T-helper 1 cell treated with Interleukin-12 subunit alpha and Interleukin-12 subunit beta and Interleukin-4 antibody, amounts not matched to agents 30 ng/mL and 1 ng/mL, for 36 hours (primary cell): Measurements from ENCODE around the gene ARPP21. TPM values are rescaled to one million over a fixed set of nuclear protein-coding genes. Genes with fewer than 3 reads are reported as not detected.

Source experiments
- intact Hi-C: fragments of 100-400 bp; cut with micrococcal nuclease; formaldehyde crosslinking; loops from one replicate; pipeline ENCODE4 v1.15.1; 2024
- total RNA-seq: library from RNA; stranded (reverse); gene quantifications from 2 replicates; pipeline ENCODE4 v1.2.3, GENCODE V29; 2022

Gene ARPP21
- total RNA-seq, 1 donor from 2014 or later: not detected

DNA sequence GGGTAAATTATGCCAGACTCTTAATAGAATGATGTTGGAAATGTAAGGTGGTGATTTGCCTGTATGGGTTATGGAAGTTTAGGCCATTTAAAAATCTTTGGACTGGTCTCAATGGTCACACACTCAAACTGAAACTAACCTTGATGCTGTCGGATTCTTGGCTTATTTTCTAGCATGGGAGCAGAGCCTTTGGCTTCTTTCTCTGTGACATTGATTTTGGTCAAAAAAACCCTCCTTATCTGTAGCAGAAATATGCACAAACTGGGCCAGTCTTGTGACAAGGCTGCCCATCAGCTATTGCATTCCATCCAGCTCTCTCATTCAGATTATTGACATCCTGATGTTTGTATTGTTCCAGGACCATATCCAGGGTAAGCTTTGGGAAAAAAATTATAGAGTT lies 35.9 kb downstream of the ARPP21 start:
- intact Hi-C loops: no loop called here

DNA sequence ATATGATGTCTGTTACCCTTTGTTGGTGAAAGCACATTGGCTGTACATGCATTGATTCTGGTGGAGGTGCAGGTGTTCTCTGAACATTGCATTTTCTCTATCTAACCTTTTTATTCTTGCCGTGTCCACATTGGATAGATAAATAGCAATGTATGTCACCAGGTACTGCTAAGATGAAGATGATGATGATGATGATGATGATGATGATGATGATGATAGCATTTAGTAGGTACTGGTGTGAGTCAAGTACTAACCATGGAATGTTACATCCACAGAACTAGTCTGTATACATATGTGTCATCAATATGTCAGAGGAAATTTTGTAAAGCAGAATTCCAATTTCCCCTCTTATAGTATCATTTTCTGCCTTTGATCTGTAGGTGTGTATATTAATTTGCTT lies 36.3 kb downstream of the ARPP21 start:
- intact Hi-C loops: no loop called here

DNA sequence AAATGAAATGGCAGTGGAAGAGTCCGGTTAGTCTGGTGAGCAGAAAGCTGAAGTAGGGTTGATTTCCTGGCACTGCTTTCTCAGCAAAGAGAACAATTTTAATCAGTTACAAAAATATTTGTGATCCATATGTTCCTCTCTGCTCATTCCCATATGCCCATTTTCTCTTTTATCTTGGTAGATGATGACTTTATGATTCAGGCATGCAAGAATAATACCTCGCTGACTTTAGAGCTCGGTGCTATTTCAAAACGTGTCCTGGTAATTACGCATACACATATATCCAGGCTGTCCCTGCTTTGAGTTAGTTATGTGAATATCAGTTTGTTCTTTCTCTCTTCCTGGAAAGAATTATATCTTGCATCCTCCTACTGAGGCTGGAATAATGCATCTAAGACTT lies 38.5 kb downstream of the ARPP21 start:
- intact Hi-C loops: no loop called here

DNA sequence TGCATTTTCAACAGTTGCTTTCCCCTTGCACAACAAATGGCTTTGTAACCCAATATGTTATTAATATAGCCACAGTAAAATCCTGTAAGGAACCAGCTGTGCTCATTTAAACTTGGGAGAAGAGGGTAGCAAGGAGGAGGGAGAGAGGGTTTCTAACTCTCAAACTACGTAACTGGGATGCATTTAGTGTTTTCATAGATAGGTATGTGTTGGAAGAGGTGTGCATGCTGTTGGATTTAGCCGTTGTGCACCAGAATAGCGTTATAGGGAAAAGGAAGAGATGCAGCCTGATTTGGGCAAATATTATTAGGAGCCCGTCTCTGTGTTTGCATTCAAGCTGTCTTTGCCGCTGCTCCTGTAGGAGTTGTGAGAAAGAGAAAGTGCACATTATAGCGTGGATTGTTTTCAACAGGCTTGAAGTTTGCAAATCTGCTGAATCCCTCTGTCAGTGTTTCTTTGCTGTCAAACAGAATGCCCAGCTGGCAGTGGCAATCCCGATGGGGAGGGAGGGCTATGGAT lies 39.4 kb downstream of the ARPP21 start:
- intact Hi-C loops: no loop called here

DNA sequence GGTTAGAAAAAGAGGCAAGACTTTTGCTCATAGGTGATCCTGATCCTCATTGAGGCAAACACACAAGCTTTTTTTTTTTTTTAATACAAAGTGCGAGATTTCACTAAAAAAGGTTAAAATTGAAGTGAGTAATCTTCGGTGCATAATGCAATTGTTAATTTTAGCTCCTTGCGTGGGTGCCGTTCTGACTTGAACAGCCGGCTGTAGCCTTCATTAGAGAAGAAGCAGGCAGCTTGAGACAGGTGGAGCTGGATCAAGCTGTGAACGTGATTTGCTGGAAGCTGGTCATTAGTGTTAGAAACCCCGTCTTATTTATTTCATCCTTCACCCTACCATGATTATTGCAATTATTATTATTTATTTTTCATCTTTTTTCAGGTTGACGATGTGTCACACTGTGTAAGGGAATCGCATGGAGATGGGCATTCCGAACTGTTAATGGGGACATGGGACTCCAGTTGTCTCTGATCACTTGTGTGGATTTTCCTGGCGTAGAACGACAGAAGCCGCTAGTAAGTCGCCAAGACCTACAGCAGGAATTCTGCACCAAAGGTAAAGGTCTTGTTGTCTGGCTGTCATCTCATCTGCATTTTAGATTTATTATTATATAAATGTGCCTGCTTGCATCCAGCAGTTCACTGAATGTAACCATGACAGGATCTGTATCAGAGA lies 40.2 kb downstream of the ARPP21 start:
- intact Hi-C loops: no loop called here

DNA sequence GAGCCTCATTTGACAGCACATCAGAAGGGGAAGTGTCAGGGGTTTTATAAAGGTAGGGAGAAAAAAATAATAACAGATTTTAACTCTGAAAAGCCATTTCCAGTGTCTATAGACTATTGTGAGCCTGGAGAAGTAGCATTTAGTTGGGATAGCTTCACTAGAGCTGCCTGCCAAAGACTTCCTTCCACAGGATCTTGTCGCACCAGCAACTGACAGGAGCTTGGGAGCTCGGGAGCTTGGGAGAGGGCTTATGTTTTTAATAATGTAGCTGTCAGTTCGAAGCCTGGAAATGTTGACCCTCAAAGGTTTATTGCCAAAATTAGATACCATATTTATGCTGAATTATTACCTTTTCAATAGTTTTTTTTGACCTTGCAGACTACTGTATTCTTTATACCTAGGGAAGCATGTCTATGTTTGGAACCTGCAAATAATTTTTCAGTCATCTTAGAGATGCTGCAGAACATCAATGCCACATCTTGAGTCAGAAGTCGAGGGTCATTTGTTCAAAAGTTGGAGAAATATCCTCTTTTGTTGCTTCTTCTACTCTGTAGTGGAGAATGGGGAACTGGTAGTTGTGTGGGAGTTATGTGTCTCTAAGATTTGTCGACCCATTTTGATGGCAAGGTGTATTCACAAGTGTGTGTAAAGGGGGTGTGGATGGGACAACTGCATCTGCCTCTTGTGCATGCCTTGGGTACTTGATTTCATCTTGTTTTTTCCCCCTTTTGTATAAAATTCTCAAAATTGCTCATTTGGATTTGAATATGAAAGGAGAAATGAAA lies 41.7 kb downstream of the ARPP21 start:
- intact Hi-C loops: no loop called here

DNA sequence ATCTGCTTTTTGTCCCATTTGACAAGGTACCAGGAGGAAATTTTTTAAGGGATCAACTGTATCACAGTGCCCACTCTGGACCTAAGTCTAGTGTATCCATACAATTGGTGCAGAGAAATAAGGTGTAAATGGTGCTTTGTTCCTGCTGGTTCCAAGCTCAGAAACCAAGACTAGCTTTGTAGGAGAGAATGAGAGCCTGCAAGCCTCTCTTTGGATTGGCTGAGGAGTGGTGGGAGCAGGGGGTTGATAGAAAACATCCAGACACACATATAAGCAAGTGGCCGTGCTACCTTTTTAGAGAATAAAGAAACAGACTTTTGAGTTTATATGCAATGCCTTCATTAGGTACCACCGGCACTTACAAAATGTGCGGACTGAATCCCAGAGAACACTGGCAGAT lies 45.8 kb downstream of the ARPP21 start:
- intact Hi-C loops: no loop called here

DNA sequence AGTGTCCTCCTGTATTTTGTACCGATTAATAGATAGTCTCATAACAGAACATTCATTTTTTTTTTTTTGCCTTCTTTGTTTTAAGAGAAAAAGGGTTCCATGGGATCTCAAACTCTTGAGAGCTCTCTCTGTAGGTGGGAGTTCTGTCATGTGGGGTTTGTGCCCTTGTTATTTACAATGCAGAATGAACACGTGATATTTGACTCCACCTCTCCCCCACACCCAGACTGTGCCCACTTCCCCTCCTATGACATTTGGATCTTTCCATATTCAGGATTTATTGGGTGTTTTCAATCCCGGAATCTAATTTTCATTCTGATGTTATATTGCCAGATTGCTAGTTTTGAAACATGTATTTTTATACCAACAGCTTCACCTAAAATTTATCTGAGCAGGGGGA lies 49.5 kb downstream of the ARPP21 start:
- intact Hi-C loops: no loop called here

DNA sequence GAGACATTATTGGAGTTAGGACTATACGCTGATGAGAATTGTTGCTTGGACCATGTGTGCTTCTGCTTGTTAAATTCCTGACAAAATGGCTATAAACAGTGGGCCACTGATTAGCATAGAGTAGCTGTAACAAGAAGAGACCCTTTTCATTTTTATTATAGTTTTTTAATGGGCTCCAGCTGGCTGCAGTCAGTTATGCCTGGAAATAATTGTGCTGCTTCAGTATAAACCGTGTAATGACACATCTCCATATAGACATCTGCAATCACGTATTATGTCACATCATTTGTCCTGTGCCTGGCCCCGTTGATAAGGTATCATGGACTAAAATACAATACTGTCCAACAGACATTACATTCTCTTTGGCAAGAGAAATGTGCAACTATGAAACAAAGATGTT lies 50.9 kb downstream of the ARPP21 start:
- intact Hi-C loops: no loop called here

DNA sequence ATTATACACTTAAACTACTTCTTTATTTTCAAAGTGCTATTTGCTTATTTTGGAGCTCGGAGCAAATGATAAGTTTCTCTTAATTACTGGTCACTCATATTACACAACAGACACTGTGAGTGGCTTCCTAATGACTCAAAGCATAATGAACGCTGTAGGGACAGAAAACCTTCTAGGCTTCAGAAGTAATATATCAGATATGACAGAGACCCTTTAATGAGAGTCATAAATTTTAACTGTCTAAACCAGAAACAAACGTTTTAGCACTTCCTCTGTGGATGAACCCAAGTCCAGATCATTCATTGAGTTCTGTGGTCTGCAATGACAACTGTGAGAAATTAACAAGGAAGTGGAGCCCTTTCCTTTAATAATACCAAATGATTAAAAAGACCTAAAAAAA lies 66.6 kb downstream of the ARPP21 start:
- intact Hi-C loops: no loop called here

DNA sequence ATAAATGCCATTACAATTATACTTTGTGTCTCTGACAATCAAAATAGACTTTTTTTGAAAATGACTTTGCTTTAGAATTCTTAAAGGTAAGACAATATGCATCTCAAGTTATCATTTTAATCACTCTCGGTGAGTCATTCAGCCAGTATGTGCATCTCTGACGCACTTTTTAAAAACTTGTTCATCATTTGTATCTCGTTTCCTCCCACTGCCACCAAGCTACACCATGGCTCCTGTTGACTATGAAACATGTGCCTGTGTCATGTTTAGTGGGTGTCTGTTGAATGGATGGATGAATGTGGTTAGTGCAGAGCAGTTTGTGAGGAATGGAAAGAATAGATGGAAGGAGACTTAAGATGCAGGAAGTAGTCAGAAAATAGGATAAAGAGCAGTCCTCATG lies 68.6 kb downstream of the ARPP21 start:
- intact Hi-C loops: no loop called here

DNA sequence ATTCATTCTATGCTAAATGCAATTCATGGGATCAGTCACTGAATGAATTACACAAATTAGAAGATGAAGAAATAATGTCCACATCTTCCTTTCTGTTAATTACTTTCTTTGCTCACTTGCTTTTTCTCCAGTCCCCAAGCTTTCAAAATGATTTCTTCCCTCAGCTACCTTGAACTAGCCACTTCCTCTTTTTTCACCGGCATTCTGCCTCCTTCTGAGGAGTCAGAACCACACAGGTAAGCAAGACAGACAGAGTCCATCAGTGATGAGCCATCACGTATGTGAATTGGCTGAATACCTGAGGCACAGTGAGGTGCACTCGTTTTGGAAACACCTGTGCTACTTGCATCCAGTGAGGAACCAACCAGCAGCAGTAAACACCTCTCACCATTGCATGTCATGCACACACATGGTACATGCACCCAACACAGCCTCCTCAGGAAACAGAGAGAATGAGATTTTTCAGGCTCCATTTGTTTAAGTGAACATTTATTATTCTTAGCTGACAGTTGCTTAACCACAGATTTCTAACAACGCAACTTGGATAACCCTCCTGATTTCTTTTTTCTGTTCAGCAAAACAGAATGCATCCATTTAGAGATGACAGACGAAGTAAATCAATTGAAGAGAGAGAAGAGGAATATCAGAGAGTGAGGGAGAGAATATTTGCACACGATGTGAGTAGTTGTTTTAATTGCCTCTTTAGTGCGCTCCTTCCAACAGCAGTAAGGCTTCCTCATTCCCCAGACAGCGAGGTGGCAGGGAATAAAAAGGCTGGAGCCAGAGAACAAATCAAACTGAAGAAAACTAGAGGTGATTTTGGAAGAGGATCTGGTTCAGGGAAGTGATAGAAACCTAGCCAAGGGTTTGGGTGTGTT lies 69.3 kb downstream of the ARPP21 start:
- intact Hi-C loops: no loop called here

DNA sequence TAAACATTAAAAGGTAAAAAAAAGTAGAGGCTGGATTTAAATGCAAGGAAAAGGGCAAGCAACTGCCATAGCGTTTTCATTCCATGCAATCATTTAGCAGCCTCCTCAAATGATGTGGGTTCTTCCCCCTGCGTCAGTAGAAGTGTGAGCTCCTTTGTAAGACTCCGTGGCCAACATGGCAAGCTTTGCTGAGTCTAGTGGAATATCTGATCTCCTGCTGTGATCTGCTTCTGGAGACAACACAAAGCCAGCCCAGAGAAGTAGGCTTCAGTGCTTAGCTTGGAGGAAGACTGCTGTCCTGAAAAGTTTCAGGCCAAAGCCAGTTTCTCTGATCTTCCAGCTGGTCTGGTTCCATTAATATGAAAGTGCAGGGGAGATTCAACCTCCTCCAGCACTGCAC lies 70.4 kb downstream of the ARPP21 start:
- intact Hi-C loops: no loop called here

DNA sequence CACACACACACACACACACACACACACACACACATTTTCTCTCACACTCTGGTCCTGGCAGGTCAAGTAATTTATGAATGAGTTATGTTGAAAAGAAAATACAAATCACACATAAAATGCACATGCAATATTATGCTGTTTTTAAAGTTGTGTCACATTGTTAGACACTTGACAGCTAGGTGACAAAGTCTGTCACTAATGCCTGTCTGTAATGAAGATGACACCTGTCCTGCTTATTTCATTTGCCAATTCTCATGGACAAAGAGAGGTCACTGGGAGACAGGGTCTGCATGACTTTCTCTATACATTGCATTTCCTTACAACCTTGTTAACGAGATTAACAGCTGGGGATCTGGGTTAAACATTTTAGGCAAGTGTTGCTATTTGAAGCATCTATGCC lies 71.2 kb downstream of the ARPP21 start:
- intact Hi-C loops: no loop called here

DNA sequence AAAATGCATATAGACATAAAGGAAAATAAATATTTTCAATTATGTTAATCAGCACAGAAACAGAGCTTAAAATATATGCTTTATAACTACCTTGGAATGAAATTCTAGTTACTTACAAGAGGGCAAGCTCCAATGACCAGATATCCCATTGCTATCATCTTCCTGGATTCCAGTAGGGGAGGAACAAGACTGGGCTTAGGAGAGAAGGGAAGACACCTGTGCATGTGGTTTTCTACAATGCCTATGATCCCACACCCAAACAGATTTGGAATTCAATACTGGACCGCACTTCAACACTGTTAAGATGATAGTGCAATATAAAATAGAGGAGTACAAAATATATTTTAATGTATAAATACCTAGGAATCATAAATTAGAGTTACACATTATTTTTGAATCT lies 79.6 kb downstream of the ARPP21 start:
- intact Hi-C loops: no loop called here

DNA sequence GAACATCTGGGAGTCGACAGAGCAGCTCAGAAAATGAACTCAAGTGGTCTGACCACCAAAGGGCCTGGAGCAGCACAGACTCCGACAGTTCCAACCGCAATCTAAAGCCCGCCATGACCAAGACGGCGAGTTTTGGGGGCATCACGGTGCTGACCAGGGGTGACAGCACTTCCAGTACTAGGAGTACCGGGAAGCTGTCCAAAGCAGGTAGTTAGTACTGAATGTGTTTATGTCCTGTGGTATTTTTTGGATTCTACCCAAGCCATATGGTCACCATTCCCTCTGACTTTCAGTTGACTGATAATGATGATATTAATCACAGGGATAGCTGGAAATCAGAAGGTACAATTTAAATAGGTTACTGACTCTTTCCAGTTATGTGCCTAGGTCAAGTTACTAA lies 82.3 kb downstream of the ARPP21 start:
- intact Hi-C loops: no loop called here

DNA sequence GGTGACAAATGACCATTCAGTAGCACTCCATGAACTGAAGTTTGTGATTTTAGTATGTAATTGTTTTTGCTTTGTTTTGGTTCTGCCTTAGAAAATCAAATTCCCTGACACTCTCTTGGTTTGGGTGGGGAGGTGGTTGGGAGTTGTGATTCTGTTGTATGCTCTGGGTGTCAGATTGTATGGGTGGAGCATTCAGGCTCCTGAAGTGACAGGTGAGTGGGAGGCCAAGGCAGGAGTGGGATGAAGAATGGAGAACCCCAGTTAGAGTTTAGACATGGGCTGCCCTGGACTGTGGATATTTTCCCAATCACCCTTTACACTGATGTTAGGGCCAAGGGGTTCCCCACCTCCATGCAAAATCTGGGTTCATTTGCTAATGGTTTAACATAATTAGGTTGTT lies 83.6 kb downstream of the ARPP21 start:
- intact Hi-C loops: no loop called here

DNA sequence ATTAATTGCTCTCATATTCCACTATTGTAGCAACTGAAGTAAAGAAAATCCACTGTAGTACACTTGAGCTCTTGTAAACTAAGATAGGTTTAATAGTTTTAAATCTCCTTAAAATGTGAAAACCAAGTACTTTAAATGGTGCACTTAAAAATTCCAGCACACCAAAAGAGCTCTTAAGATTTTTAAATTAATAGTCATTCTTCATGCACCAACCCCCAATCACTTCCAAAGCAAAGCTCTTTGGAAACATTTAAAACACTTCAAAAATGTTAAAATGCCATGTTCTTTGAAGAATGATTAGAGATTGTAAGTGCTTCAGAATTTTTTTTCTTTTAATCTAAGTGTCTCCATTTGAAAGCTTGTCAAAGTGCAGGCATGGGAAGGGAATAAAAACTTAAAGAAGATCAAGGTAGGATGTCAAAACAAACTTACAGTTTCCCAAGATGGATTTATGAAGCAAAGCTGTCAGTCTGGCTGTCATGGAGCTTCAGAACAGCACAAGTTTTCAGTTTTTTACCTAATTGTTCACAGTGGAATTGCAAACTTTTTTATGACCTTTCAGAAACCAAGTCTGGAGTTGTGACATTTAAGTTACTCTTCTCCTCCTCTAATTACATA lies 84.3 kb downstream of the ARPP21 start:
- intact Hi-C loops: no loop called here

DNA sequence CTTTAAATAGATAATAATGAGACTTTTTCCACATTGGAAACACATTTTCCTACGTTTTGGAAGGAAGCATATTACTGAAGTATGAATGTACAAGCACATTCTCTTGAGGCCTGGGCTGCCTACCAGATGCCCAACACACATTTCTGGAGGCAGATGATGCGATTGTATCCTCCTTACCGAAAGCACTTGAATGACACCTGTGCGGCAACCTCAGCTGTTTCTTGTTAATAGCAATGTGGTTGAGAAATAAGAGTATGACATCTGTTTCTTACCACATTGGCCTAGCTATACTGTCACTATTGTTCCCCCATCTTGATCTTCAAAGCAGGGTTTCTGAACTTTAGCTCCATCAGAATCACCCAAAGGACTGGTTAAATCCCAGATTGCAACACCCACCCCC lies 84.8 kb downstream of the ARPP21 start:
- intact Hi-C loops: no loop called here

DNA sequence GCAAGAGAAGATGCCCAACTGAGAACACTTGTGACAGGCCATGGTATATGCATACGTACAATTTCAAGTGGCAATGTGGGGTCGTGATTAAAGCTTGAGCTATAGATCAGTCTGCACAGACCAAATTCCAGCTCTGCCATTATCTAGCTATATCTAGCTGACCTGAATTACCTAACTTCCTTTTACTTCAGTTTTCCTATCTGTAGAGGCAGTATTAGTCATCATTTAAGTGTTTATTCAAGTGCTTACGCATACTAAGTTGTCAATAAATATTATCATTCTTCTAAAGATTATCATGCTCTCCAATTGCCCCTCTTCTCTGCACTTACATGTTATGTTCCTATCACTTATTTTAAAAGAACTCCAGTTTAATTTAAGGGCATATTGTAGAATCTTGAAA lies 87.9 kb downstream of the ARPP21 start:
- intact Hi-C loops: no loop called here

DNA sequence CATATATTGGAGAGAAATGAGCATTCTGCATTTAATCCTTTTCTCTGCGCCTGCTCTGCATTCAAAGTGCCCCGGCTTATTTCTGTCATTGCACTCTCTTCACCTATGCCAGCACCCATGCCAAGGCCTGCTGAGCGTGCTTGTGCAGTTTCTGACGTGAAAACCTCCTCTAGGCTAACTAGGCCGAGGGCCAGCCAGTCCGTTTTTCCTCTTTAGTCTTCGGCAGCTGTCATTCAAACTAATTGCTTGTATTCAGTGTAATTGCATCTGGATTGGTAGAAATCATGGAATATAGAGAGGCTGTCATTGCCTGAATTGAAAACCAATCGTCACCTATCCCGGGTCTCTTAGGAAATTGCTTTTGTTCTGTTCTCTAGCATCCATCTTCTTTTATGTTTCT lies 94.0 kb downstream of the ARPP21 start:
- intact Hi-C loops: no loop called here

DNA sequence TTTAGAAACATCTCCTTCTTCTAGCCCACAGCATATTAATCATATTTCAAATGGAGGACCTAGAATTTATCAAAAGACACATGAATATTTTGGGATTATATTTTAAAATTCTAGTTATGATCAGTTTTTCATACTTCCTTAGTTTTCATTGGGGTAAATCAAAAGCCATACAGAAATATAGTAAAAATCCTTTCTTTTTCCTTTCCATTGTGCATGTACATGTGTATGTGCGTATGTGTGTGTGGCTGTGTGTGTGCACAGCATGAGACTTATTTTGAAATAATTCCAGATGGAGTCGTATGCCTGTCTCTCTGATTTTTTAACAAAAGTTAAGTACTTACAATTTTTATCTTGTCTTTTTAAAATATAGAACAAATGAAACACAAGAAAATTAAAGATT lies 94.5 kb downstream of the ARPP21 start:
- intact Hi-C loops: no loop called here
